Forelimb muscle (tissue), 1 donor: Measurements from ENCODE around the gene CTNS. TPM values are rescaled to one million over a fixed set of nuclear protein-coding genes. Genes with fewer than 3 reads are reported as not detected.

ENCODE experiments used
- DNase-seq: peaks from one replicate; pipeline ENCODE4 v3.0.0-alpha.2; 2013; ENCODE audit warnings: low read depth
- polyA plus RNA-seq: library from polyadenylated mRNA; unstranded; fragments of 120-200 nt; gene quantifications from one replicate; pipeline ENCODE4 v1.2.1, GENCODE V29; 2013; ENCODE audit not compliant: insufficient read length

CTNS gene
- polyA plus RNA-seq, 1 donor = 7.8 TPM

GRCh38 chr17:3622977-3623594 is 13.5 kb upstream of the CTNS start:
- no peak for DNase-seq

- no peak for DNase-seq
Measured at GRCh38 chr17:3626831-3627768, 9.5 kb upstream of the CTNS start.

GRCh38 chr17:3627769-3628167 is 8.8 kb upstream of the CTNS start:
- DNase-seq = no peak

- DNase-seq = no peak
Measured at GRCh38 chr17:3630781-3631180, 5.8 kb upstream of the CTNS start.

- no peak for DNase-seq
Measured at GRCh38 chr17:3632287-3632686, 4.3 kb upstream of the CTNS start.

GRCh38 chr17:3635474-3636153 is 946 bp upstream of the CTNS start:
- no peak for DNase-seq

GRCh38 chr17:3636908-3637373 is 381 bp downstream of the CTNS start:
- no peak for DNase-seq

GRCh38 chr17:3639981-3640596 is 3.5 kb downstream of the CTNS start:
- DNase-seq = no peak

- no peak for DNase-seq
Measured at GRCh38 chr17:3641014-3641413, 4.5 kb downstream of the CTNS start.

GRCh38 chr17:3641717-3642486 is 5.3 kb downstream of the CTNS start:
- no peak for DNase-seq

GRCh38 chr17:3643889-3644349 is 7.4 kb downstream of the CTNS start:
- no peak for DNase-seq

GRCh38 chr17:3645310-3645709 is 8.8 kb downstream of the CTNS start:
- DNase-seq = no peak

GRCh38 chr17:3647251-3647650 is 10.7 kb downstream of the CTNS start:
- no peak for DNase-seq

GRCh38 chr17:3647769-3648555 is 11.4 kb downstream of the CTNS start:
- no peak for DNase-seq

GRCh38 chr17:3655766-3656165 is 19.2 kb downstream of the CTNS start:
- DNase-seq = no peak

GRCh38 chr17:3656353-3656752 is 19.8 kb downstream of the CTNS start:
- DNase-seq = no peak

GRCh38 chr17:3656755-3657587 is 20.4 kb downstream of the CTNS start:
- no peak for DNase-seq

GRCh38 chr17:3657588-3657869 is 21.0 kb downstream of the CTNS start:
- DNase-seq = no peak
